ENCODE data around the gene RAB31.
"Not testable (repeated sequence)": the region's sequence is repeated elsewhere in the genome, so short reads cannot be mapped to it uniquely, and the experiment has no call there.

- not testable (repeated sequence) for TF ChIP-seq CTCF (conservative IDR thresholded peaks at IDR 0.05; ENCODE audit: low read depth, low read length); EZH2 (IDR thresholded peaks at IDR 0.05; ENCODE audit: borderline replicate concordance, low read depth, low read length, poor library complexity, severe bottlenecking)
Measured at GRCh38 chr18:9857479-9857998, 149.4 kb downstream of the RAB31 start.
